K562 (cell line): ENCODE data around the gene HEPHL1. TPM values are rescaled to one million over a fixed set of nuclear protein-coding genes. Genes with fewer than 3 reads are reported as not detected.

Experiments
- ARNT ChIP-seq, 2 experiments: fragments of 450-650 bp; IDR thresholded peaks; 2 replicates each; pipeline ENCODE4 v1.6.1; 2016; ENCODE audit warnings: mild to moderate bottlenecking in 1 of 2
- BHLHE40 ChIP-seq: IDR thresholded peaks from 2 replicates; pipeline ENCODE4 v1.6.1; 2011; ENCODE audit warnings: low read length, improper control_type of control experiment
- DPF2 ChIP-seq: fragments of 450-650 bp; IDR thresholded peaks from 2 replicates; pipeline ENCODE4 v1.6.1; 2016
- MEF2D ChIP-seq: conservative IDR thresholded peaks from 2 replicates; pipeline ENCODE4 v1.6.1; 2016; ENCODE audit warnings: low read depth, missing genetic modification characterization, missing compliant biosample characterization
- OTX1 ChIP-seq: fragments of 450-650 bp; formaldehyde crosslinking; IDR thresholded peaks from 2 replicates; pipeline ENCODE4 v1.4.0; 2022; ENCODE audit warnings: mild to moderate bottlenecking
- POLR3A ChIP-seq: IDR thresholded peaks from 2 replicates; pipeline ENCODE4 v1.6.1; 2011; ENCODE audit warnings: borderline replicate concordance, mild to moderate bottlenecking, moderate library complexity; ENCODE audit not compliant: insufficient read length, insufficient read depth; ENCODE audit errors: extremely low read depth
- polyA plus RNA-seq, 8 experiments: library from polyadenylated mRNA; depleted of rRNA in 4 of 8; stranded (reverse) in 5 of 8; unstranded in 3 of 8; fragments of >200 nt; fragmentation: Nextera tagmentation in 2 of 8; fragmentation: Illumina TruSeq in 1 of 8; extraction: Ambion mirVana in 2 of 8; extraction: Trizol in 1 of 8; gene quantifications; 2 replicates each; pipeline versions ENCODE4 v1.2.1 to v1.2.3, GENCODE V29; 2011 to 2014; ENCODE audit warnings: inconsistent platforms in 1 of 8, missing spikeins in 1 of 8
- total RNA-seq, 7 experiments: library from RNA; depleted of rRNA in 6 of 7; stranded (reverse); fragments of >200 nt in 6 of 7; fragmentation: Illumina TruSeq in 2 of 7; extraction: Trizol in 2 of 7; gene quantifications; 2 replicates each; pipeline versions ENCODE4 v1.2.1 to v1.2.3, GENCODE V29; 2011 to 2021; ENCODE audit warnings: low replicate concordance in 1 of 7
- TF ChIP-seq, protein P1 (sequence below), 2 experiments: fragments of 450-650 bp in 1 of 2; IDR thresholded peaks; 2 replicates each; pipeline ENCODE4 v1.6.1; 2011 to 2017; ENCODE audit warnings: low read depth in 2 of 2, antibody characterized with exemption in 1 of 2, borderline replicate concordance in 1 of 2, low read length in 1 of 2, mild to moderate bottlenecking in 1 of 2, mixed read lengths in 1 of 2; ENCODE audit not compliant: control insufficient read depth in 1 of 2
- TF ChIP-seq, protein P2 (sequence below): fragments of 250-450 bp; sonication (Bioruptor Pico); IDR thresholded peaks from 2 replicates; pipeline ENCODE4 v1.9.0; 2021; ENCODE audit warnings: mild to moderate bottlenecking, inconsistent platforms
- TF ChIP-seq, protein P3 (sequence below): fragments of 250-450 bp; sonication (Bioruptor Pico); IDR thresholded peaks from 2 replicates; pipeline ENCODE4 v1.8.0; 2021; ENCODE audit warnings: mild to moderate bottlenecking, moderate library complexity

Gene HEPHL1
- total and polyA plus RNA-seq, 9 of the 15 experiments (the other 6 are each of a cell fraction or from before 2014, with no cell fraction given), result 0.01 TPM; not detected in 8

DNA sequence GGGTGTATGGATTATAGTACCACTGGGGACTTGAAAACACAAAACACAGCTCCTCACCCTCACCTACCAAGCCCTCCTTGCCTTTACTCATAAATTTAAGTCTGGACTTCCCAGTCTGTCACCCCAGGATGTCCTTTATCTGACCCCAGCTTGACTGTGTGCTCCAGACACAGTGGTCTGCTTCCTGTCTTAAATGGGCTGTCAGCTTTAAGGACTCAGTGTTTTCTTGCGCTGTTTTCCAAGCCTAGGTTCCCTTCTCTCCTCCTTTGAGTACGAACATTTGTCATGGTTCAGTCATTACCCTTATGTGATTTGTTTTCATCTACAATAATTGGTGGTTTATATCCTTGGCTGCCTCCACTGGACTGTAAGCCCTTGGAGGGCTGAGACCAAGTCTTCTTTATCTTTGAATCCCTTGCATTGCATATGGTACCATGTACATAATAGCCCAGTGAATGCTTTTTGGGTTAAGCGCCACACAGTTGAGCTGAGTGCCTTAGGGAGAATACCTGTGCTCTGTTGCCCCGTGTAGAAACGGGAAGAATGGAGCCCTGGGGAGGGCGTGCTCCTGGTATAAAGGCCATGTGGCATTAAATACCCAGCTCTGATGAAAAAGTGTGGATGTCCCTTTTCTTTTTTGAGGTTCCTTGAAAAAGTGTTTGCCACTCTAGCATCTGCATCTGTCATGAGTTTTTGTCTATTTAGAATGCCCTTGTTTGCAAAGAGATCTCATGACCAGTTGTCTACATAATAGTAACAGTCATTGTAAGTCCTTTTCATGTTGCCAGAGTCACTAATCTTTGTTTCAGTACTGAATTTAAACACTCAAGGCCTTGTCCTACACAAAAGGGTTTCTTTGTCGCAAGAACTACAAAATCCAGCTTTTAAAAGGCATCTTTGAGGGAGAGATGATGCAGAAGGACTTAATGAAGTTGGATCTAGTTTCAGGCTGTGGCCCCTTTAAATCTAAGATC lies 121.4 kb downstream of the HEPHL1 start (continued):
- no peak for TF ChIP-seq ARNT (IDR thresholded peaks at IDR 0.05)
- no peak for TF ChIP-seq OTX1
- TF ChIP-seq BHLHE40, result no peak
- peak; percentile 73 for TF ChIP-seq DPF2
- TF ChIP-seq, protein P1, sequence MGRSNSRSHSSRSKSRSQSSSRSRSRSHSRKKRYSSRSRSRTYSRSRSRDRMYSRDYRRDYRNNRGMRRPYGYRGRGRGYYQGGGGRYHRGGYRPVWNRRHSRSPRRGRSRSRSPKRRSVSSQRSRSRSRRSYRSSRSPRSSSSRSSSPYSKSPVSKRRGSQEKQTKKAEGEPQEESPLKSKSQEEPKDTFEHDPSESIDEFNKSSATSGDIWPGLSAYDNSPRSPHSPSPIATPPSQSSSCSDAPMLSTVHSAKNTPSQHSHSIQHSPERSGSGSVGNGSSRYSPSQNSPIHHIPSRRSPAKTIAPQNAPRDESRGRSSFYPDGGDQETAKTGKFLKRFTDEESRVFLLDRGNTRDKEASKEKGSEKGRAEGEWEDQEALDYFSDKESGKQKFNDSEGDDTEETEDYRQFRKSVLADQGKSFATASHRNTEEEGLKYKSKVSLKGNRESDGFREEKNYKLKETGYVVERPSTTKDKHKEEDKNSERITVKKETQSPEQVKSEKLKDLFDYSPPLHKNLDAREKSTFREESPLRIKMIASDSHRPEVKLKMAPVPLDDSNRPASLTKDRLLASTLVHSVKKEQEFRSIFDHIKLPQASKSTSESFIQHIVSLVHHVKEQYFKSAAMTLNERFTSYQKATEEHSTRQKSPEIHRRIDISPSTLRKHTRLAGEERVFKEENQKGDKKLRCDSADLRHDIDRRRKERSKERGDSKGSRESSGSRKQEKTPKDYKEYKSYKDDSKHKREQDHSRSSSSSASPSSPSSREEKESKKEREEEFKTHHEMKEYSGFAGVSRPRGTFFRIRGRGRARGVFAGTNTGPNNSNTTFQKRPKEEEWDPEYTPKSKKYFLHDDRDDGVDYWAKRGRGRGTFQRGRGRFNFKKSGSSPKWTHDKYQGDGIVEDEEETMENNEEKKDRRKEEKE (IDR thresholded peaks at IDR 0.05; ENCODE audit: borderline replicate concordance in 1 of 2, control insufficient read depth in 1 of 2, low read depth in 2 of 2, low read length in 1 of 2), result no peak
- TF ChIP-seq POLR3A, result no peak
- TF ChIP-seq, protein P2, sequence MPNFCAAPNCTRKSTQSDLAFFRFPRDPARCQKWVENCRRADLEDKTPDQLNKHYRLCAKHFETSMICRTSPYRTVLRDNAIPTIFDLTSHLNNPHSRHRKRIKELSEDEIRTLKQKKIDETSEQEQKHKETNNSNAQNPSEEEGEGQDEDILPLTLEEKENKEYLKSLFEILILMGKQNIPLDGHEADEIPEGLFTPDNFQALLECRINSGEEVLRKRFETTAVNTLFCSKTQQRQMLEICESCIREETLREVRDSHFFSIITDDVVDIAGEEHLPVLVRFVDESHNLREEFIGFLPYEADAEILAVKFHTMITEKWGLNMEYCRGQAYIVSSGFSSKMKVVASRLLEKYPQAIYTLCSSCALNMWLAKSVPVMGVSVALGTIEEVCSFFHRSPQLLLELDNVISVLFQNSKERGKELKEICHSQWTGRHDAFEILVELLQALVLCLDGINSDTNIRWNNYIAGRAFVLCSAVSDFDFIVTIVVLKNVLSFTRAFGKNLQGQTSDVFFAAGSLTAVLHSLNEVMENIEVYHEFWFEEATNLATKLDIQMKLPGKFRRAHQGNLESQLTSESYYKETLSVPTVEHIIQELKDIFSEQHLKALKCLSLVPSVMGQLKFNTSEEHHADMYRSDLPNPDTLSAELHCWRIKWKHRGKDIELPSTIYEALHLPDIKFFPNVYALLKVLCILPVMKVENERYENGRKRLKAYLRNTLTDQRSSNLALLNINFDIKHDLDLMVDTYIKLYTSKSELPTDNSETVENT (CRISPR knock-in tag), result no peak
- no peak for TF ChIP-seq MEF2D
- TF ChIP-seq, protein P3, sequence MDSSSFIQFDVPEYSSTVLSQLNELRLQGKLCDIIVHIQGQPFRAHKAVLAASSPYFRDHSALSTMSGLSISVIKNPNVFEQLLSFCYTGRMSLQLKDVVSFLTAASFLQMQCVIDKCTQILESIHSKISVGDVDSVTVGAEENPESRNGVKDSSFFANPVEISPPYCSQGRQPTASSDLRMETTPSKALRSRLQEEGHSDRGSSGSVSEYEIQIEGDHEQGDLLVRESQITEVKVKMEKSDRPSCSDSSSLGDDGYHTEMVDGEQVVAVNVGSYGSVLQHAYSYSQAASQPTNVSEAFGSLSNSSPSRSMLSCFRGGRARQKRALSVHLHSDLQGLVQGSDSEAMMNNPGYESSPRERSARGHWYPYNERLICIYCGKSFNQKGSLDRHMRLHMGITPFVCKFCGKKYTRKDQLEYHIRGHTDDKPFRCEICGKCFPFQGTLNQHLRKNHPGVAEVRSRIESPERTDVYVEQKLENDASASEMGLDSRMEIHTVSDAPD (CRISPR knock-in tag), result no peak
